HG03442 (cell line): ENCODE measurements around the gene NET1.
"Not testable (repeated sequence)": the region's sequence is repeated elsewhere in the genome, so short reads cannot be mapped to it uniquely, and the experiment has no call there.

ENCODE experiments used
- ATAC-seq: cut with Tn5 transposase; IDR thresholded peaks from one replicate; pipeline ENCODE4 v1.9.1; 2021; ENCODE audit warnings: mild to moderate bottlenecking, moderate library complexity; ENCODE audit not compliant: unreplicated experiment

The NET1 gene

GRCh38 chr10:5412277-5412941 lies at the start of gene NET1:
TSS of gene NET1 (plus strand) at chr10:5412557. CDS start at chr10:5412693, 136 bp downstream.
- ATAC-seq: peak; percentile 98

GRCh38 chr10:5362873-5363272 lies 49.5 kb upstream of the NET1 start:
- ATAC-seq: no peak

DNA sequence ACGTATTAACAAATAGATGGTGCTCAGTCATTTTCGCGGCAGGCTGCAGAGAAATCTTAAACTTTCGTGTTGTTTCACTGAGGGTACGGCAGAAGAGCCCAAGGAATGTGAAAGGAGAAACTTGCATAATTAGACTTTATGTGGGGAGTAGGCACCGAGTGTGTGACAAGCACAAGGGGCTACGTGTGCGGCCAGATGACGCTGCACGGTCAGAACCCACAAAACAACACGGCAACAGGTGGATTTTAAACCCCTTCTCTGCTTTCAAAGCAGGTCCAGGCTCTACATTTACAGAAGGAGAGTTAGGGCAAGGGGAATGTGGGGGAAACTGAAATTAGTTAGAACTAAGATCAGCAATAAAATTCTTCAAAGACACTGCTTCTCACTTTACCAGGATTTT lies 48.0 kb upstream of the NET1 start:
- ATAC-seq: no peak

GRCh38 chr10:5364890-5365338 lies 47.4 kb upstream of the NET1 start, which contains the start of gene UCN3:
TSS of gene UCN3 (plus strand) at chr10:5364966. CDS start at chr10:5373721, 8,755 bp downstream.
- ATAC-seq: no peak

DNA sequence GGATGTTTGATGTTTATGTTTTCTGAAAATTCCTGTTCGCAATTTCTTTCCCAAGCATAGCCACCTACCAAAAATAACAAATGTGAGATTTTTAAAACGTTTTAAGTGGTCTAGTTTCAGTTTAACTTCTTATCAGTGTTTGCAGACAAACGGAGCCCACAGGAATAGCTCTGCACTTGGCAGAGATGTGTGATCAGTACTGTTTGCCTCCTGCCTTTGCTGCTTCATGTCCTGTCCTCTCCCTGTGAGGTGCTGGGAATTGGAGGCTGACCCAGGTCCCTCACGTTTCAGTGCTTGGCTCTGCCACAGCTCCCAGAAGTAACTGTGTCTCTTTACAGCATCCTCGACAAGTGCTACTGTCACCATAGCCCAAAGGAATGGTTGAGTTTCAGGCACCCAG lies 46.4 kb upstream of the NET1 start:
- no peak for ATAC-seq

GRCh38 chr10:5369362-5370158 lies 42.8 kb upstream of the NET1 start:
- no peak for ATAC-seq

DNA sequence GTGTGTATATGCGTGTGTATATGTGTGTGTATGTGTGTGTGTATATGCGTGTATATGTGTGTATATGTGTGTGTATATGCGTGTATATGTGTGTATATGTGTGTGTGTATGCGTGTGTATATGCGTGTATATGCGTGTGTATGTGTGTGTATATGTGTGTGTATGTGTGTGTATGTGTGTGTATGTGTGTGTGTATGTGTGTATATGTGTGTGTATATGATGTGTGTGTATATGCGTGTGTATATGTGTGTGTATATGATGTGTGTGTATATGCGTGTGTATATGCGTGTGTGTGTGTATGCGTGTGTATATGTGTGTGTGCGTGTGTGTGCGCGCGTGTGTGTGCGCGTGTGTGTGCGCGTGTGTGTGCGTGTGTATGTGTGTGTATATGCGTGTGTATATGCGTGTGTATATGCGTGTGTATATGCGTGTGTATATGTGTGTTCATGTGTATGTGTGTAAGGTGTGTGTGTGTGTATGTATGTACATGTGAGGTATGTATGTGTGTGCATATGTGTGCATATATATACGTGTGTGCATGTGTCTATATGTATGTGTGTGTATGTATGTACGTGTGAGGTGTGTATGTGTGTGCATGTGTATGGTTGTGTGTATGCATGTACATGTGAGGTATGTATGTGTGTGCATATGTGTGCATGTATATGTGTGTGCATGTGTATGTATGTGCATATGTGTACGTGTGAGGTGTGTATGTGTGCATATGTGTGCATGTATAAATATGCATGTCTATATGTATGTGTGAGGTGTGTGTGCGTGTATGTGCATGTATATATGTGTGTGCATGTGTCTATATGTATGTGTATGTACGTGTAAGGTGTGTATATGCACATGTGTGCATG lies 41.6 kb upstream of the NET1 start:
- ATAC-seq: no peak

DNA sequence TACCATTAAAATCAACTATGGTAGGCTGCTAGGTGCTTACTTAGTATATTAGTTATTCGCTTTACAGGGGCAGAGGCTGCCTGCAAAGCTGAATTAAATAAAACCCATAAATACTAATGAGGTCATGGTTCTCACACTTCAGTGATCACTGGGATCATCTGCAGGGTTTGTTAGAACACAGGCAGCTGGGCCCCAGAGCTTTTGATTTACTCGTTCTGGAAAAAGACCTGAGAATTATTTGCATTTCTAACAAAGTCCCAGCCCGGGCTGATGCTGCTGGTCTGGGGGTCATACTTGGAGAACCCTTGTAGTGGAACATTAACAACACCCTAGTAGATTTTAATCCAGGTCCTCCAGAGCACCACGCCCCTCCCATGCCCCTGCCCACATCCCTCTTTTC lies 39.0 kb upstream of the NET1 start:
- no peak for ATAC-seq

- no peak for ATAC-seq
Observed at GRCh38 chr10:5373891-5374611, 38.3 kb upstream of the NET1 start.

DNA sequence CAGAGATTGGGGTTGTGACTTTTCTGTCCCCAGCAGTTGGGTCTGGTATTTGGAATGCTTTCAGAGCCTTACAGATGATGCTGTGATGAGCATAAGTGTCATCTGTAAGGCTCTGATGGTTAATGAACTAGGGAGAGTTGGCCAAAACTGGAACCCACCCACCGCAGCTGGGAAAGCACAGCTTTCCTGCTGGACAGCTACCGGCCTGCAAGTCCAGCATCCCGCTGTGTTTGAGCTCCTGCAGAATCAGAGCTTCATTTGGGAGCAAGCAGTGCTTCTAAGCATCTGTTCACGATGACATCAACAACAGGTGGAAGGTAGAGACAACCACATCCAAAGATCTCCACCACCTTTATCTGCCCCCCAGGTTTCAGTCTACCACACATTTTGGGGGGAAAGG lies 35.9 kb upstream of the NET1 start:
- ATAC-seq: no peak

DNA sequence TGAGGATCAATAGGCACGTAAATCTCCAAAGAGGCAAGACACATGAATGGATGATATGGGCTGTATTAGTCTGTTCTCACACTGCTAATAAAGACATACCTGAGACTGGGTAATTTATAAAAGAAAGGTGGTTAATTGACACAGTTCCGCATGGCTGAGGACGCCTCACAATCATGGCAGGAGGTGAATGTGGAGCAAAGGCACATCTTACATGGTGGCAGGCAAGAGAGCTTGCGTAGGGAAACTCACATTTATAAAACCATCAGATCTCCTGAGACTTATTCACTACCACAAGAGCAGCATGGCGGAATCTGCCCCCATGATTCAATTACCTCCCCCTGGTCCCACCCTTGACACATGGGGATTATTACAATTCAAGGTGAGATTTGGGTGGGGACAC lies 33.2 kb upstream of the NET1 start:
- ATAC-seq: not testable (repeated sequence)

DNA sequence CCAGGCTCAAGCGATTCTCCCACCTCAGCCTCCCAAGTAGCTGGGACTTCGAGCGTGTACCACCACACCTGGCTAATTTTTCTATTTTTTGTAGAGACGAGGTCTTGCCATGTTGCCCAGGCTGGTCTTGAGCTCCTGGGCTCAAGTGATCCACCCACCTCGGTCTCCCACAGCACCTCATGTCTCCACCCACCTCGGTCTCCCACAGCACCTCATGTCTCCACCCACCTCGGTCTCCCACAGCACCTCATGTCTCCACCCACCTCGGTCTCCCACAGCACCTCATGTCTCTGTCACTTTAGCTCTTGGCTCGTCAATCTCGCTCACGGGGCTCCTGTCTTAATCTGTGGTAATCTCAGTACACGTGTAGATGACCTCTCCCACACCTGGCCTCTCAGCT lies 32.0 kb upstream of the NET1 start:
- not testable (repeated sequence) for ATAC-seq

DNA sequence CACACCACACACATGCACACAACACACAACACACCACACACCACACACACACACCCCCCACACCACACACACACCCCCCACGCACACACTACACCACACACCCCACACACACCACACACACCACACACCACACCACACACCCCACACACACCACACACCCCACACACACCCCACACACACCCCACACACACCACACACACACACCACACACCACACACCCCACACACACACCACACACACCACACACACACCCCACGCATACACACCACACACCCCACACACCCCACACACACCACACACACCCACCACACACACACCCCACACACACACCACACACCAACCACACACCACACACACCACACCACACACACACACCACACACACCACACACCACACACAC lies 31.2 kb upstream of the NET1 start:
- no peak for ATAC-seq

- no peak for ATAC-seq
Observed at GRCh38 chr10:5385224-5385623, 27.1 kb upstream of the NET1 start.

DNA sequence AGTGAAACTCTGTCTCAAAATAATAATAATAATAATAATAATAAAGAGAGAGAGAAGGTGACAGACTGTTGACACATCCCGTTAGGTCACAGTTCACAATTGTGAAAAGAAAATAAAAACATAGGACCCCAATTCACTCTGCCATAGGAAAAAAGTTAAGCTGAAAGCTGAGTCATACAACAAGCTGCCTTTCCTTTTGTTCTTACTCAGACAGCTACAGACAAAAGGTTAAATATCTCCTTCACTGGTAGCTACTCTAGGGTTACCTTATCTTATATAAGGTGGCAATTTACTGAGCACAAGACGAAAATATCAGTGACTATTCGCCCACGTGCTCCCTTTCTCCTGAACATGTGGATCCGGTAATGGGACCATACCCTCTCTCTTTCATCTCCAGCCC lies 25.2 kb upstream of the NET1 start:
- no peak for ATAC-seq

DNA sequence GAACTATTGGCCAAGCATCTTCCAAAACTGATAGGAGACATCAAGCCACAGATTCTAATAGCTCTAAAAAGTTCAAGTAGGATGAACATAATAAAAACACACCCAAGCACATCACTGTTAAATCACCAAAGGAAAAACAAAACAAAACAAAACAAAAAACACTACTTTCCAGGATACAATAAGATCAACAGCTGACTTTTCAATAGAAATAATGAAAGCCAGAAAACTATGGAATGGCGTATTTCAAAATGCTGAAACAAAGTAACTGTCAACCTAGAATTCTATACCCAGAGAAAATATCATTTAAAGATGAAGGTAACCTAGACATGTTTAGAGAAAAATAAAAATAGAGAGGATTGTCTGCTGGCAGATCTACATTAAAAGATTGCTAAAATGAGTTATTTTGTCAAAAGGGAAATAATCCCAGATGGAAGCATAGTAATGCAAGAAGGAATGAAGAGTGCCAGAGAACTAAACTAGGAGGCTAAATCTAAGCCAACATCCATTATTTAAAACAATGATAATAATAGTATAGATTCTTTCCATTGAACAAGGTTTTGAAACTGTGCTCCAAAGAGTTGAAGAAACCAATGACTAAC lies 21.7 kb upstream of the NET1 start:
- ATAC-seq: no peak

DNA sequence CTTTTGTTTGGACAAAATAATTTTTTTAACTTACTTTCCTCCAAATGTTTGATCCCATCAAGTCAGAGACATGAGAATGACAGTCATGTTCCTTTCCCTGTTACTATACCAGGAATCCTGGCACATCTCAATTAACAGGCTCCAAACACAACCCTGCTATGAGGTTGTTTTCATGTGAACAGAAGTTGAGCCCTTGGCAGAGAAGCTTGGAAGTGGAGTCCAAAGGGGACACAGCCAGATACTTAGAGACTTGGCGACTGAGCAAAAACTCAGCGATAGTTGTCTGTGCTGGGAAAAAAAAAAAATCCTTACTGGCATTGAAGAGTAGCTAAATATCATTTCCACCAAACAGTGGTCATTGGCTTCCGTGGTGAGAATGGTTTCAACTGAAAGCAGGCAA lies 20.6 kb upstream of the NET1 start:
- no peak for ATAC-seq

DNA sequence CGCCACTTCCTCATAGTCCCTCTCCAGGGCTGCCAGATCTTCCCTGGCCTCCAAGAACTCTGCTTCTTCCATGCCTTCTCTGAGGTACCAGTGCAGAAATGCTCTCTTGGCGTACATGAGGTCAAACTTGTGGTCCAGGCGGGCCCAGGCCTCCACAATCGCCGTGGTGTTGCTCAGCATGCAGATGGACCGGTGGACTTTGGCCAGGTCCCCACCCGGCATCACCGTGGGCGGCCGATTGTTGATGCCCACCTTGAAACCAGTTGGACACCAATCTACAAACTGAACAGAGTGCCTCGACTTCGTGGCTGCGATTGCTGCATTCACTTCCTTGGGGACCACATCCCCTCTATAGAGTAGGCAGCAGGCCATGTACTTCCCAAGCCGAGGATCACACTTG lies 18.8 kb upstream of the NET1 start:
- no peak for ATAC-seq

DNA sequence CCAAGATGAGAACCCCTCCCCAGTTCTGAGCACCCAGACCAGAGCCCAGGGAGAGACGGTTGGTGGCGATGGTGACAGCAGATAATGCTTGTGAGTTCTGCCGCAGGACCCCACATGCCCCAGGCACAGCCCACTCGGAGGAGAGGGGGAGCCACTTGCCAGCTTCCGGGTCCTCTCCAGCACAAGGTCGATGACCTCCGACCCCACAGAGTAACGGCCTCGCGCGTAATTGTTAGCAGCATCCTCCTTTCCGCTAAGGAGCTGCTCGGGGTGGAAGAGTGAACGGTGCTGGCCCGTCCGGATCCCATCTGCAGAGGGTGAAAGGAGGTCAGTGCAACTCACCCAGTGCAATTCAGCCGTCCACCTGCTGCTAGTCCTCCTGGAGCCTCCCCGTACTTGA lies 17.2 kb upstream of the NET1 start:
- ATAC-seq: no peak

- no peak for ATAC-seq
Observed at GRCh38 chr10:5396556-5397300, 15.6 kb upstream of the NET1 start.
